T-helper 1 cell treated with Interleukin-12 subunit alpha and Interleukin-12 subunit beta and Interleukin-4 antibody, amounts not matched to agents 30 μg/mL and 1 μg/mL, for 36 hours (primary cell): ENCODE data around the gene IRAG1.

Source experiments
- H3K27ac Mint-ChIP-seq: one replicate; pipeline ENCODE4 v1.8.0; 2021; ENCODE audit warnings: mild to moderate bottlenecking, mixed read lengths
- H3K27me3 Mint-ChIP-seq: one replicate; pipeline ENCODE4 v1.8.0; 2021; ENCODE audit warnings: low read depth, mixed read lengths
- H3K36me3 Mint-ChIP-seq: one replicate; pipeline ENCODE4 v1.8.0; 2021; ENCODE audit warnings: low read depth, mixed read lengths
- H3K4me1 Mint-ChIP-seq: one replicate; pipeline ENCODE4 v1.8.0; 2021; ENCODE audit warnings: low read depth, mixed read lengths
- H3K4me3 Mint-ChIP-seq: one replicate; pipeline ENCODE4 v1.8.0; 2021; ENCODE audit warnings: mild to moderate bottlenecking, moderate library complexity, mixed read lengths
- H3K9me3 Mint-ChIP-seq: one replicate; pipeline ENCODE4 v1.8.0; 2021; ENCODE audit warnings: mixed read lengths

The IRAG1 gene

GRCh38 chr11:10653261-10653660, 40.3 kb downstream of the IRAG1 start:
- H3K27ac Mint-ChIP-seq: no peak overlapping the region
- H3K27me3 Mint-ChIP-seq: no peaks in the 10 kb centered on the region
- peaks cover 10% of the 10 kb centered on the region for H3K4me1 Mint-ChIP-seq
- no peaks in the 10 kb centered on the region for H3K9me3 Mint-ChIP-seq
- H3K36me3 Mint-ChIP-seq: no peaks in the 10 kb centered on the region
- no peak overlapping the region for H3K4me3 Mint-ChIP-seq

GRCh38 chr11:10651656-10652361, 41.7 kb downstream of the IRAG1 start:
- Mint-ChIP-seq H3K9me3 (no peaks in the 10 kb centered on the region), H3K4me3 (no peak overlapping the region), H3K27ac (no peak overlapping the region), H3K36me3 (no peaks in the 10 kb centered on the region), H3K4me1 (peaks cover 8% of the 10 kb centered on the region), H3K27me3 (no peaks in the 10 kb centered on the region)

GRCh38 chr11:10650630-10651029, 42.9 kb downstream of the IRAG1 start:
- Mint-ChIP-seq H3K4me3 (no peak overlapping the region), H3K9me3 (no peaks in the 10 kb centered on the region), H3K27ac (no peak overlapping the region), H3K36me3 (no peaks in the 10 kb centered on the region), H3K4me1 (peaks cover 8% of the 10 kb centered on the region), H3K27me3 (no peaks in the 10 kb centered on the region)

GRCh38 chr11:10650166-10650565, 43.4 kb downstream of the IRAG1 start:
- Mint-ChIP-seq H3K4me1 (peaks cover 8% of the 10 kb centered on the region), H3K27ac (no peak overlapping the region)

GRCh38 chr11:10648871-10649270, 44.7 kb downstream of the IRAG1 start:
- H3K27ac Mint-ChIP-seq: no peak overlapping the region
- H3K36me3 Mint-ChIP-seq: no peaks in the 10 kb centered on the region
- no peaks in the 10 kb centered on the region for H3K9me3 Mint-ChIP-seq
- no peak overlapping the region for H3K4me3 Mint-ChIP-seq
- H3K27me3 Mint-ChIP-seq: no peaks in the 10 kb centered on the region
- peaks cover 8% of the 10 kb centered on the region for H3K4me1 Mint-ChIP-seq

More at GRCh38 chr11:10650166-10650565, 43.4 kb downstream of the IRAG1 start:
- Mint-ChIP-seq H3K36me3 (no peaks in the 10 kb centered on the region), H3K27me3 (no peaks in the 10 kb centered on the region), H3K9me3 (no peaks in the 10 kb centered on the region), H3K4me3 (no peak overlapping the region)

GRCh38 chr11:10646681-10647355, 46.7 kb downstream of the IRAG1 start:
- H3K9me3 Mint-ChIP-seq: no peaks in the 10 kb centered on the region
- no peak overlapping the region for H3K4me3 Mint-ChIP-seq
- H3K27me3 Mint-ChIP-seq: no peaks in the 10 kb centered on the region
- H3K4me1 Mint-ChIP-seq: peaks cover 8% of the 10 kb centered on the region
- no peak overlapping the region for H3K27ac Mint-ChIP-seq
- H3K36me3 Mint-ChIP-seq: no peaks in the 10 kb centered on the region

- Mint-ChIP-seq H3K4me1 (peaks cover 8% of the 10 kb centered on the region), H3K9me3 (no peaks in the 10 kb centered on the region), H3K27ac (no peak overlapping the region), H3K4me3 (no peak overlapping the region), H3K36me3 (no peaks in the 10 kb centered on the region), H3K27me3 (no peaks in the 10 kb centered on the region)
Observed at GRCh38 chr11:10646005-10646404, 47.5 kb downstream of the IRAG1 start.

GRCh38 chr11:10645212-10645795, 48.3 kb downstream of the IRAG1 start:
- peaks cover 8% of the 10 kb centered on the region for H3K4me1 Mint-ChIP-seq
- no peaks in the 10 kb centered on the region for H3K27me3 Mint-ChIP-seq
- H3K27ac Mint-ChIP-seq: no peak overlapping the region
- no peak overlapping the region for H3K4me3 Mint-ChIP-seq
- H3K9me3 Mint-ChIP-seq: no peaks in the 10 kb centered on the region
- no peaks in the 10 kb centered on the region for H3K36me3 Mint-ChIP-seq
